GM12872 (cell line): ENCODE results near the gene TLR3.

Experiments
- CTCF ChIP-seq: IDR thresholded peaks from 3 replicates; pipeline ENCODE4 v1.5.1; 2011; ENCODE audit warnings: low read depth, mild to moderate bottlenecking, low read length, moderate library complexity; ENCODE audit not compliant: insufficient read depth

TLR3 gene

GRCh38 chr4:186097386-186097785 is 28.4 kb downstream of the TLR3 start:
- no peak for TF ChIP-seq CTCF

GRCh38 chr4:186102931-186103330 is 34.0 kb downstream of the TLR3 start:
- no peak for TF ChIP-seq CTCF

- TF ChIP-seq CTCF = no peak
Measured at GRCh38 chr4:186104114-186104889, 35.3 kb downstream of the TLR3 start, which contains the start of gene FAM149A. Gene FAM149A (plus strand): TSS chr4:186104704.

DNA sequence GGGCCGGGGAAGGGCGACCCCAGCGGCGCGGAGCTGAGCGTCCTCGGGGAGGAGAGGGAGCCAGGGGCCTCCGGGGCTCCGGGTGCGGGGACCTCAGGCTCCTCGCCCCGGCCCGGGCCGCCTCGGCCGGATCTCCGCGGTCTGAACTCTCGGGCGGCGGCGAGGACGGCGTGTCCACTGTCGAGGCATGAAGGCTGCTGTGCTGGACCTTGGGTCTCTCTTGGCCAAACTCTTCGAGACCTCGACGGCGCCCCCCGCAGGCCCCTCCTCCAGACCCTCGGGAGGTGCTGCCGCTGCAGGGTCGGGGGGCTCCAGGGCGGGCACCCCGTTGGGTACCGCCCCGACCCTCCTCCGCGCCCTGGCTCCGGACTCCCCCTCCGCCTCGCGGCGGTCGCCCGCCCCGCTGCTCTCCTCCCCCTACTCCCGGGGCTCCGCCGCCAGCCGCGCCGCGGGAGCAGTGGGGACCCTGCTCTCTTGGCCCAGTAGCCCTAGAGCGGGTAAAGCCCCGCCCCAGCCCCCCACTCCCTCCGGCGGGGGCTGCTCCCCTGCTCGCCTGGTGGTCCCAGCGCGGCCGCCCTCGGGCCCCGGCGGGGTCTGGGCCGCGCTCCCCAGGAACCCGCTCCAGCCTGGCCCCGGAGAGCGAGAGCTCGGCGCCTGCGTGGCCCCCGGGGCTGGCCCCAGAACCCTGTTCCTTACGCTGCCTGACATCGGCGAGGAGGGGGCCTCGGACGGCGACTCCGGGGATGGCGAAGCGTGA is 36.1 kb downstream of the TLR3 start:
- no peak for TF ChIP-seq CTCF

DNA sequence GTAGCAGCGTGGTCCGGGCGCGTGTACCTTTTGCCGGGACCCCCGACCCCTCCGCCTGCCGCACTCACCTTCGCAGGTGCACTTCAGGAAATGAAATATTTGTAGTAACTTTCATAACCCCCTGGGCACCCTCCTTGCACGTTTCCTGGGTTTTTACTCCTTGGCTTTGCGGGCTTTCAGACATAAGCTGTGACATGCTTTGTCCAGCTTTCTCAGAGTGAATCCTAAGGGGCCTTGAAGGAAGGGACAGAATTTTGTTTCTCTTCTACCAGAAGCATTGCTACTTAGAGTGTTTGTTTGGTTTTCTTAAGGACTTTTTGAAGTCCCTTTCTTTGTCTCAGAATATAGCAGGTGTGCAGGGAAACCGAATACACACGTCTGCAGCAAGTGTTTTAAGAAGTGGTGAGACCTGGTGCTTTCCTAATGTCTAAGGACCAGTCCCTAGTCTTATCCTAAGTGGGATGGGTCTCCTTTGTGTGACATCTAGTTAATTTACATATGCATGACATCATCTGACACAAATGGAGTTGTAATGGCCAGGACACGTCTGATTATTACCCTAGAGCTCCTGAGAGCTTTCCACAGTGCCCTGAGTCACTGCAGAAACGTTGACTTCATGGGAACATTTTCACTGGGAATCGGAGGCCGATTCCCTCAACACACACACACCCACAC is 36.8 kb downstream of the TLR3 start:
- no peak for TF ChIP-seq CTCF

DNA sequence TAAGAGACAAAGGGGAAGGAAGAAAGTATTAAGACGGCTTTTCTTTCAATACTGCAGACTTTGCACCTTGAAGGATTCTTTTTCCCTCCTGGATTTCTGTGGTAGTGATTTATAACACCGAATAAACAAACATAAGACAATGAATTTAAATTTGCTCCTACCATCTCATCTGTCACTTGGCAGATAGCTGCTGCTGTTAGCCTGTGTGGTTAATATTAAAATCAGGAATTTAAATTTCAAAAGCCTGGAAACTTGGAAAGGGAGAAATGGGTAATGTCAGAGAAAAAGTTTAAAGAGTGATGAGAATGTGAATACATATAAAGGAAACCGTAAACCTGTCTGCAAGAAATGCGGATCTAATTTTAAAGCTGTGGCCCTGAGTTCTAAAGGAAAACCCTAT is 39.0 kb downstream of the TLR3 start:
- TF ChIP-seq CTCF = no peak

DNA sequence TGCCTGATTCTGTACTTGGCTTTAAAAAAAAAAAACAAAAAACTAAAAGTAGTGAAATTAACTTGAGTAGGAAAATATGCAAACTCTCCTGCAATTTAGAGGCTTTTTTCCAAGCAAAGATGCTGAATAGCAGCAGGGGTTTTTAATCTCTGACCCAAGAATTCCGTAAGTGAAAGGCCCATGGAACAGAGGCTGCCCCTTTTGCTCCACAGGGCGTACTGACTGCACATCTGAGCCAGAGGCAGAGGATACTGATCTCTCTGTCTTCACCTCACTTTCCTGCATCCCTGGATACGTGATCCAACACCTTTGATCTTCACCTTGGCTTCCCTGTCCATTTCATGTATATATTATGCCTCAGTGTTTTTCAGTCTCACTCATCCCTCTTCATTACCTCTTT is 39.4 kb downstream of the TLR3 start:
- no peak for TF ChIP-seq CTCF
